H9 (cell line): Measurements from ENCODE around the gene FAM151A. TPM values are rescaled to one million over a fixed set of nuclear protein-coding genes. Genes with fewer than 3 reads are reported as not detected.

Source experiments
- DNase-seq: peaks from one replicate; pipeline ENCODE4 v3.0.0-alpha.2; 2017
- H2AFZ ChIP-seq: one replicate; pipeline ENCODE4 v1.6.1; 2013; ENCODE audit warnings: mild to moderate bottlenecking, low read length, control low read depth, moderate library complexity
- H2AK5ac ChIP-seq: 2 replicates; pipeline ENCODE4 v1.6.1; 2013; ENCODE audit warnings: low read length, control low read depth, mixed read lengths; ENCODE audit not compliant: insufficient read length
- H2BK120ac ChIP-seq: one replicate; pipeline ENCODE4 v1.6.1; 2013; ENCODE audit warnings: low read depth, mild to moderate bottlenecking, low read length, control low read depth, inconsistent platforms; ENCODE audit not compliant: poor library complexity, severe bottlenecking
- H2BK12ac ChIP-seq: 2 replicates; pipeline ENCODE4 v1.6.1; 2013; ENCODE audit warnings: low read length, control low read depth, mixed read lengths, low read depth; ENCODE audit not compliant: insufficient read length
- H2BK15ac ChIP-seq: 2 replicates; pipeline ENCODE4 v1.6.1; 2013; ENCODE audit warnings: low read depth, low read length, control low read depth
- H2BK20ac ChIP-seq: one replicate; pipeline ENCODE4 v1.6.1; 2013; ENCODE audit warnings: low read depth, mild to moderate bottlenecking, low read length, control low read depth, inconsistent platforms; ENCODE audit not compliant: poor library complexity, severe bottlenecking
- H2BK5ac ChIP-seq: 2 replicates; pipeline ENCODE4 v1.6.1; 2013; ENCODE audit warnings: low read length, control low read depth, mixed read lengths; ENCODE audit not compliant: insufficient read length
- H3K14ac ChIP-seq: 2 replicates; pipeline ENCODE4 v1.6.1; 2013; ENCODE audit warnings: low read length, control low read depth; ENCODE audit not compliant: insufficient read depth
- H3K18ac ChIP-seq: 2 replicates; pipeline ENCODE4 v1.6.1; 2013; ENCODE audit warnings: low read depth, mild to moderate bottlenecking, mixed read lengths, low read length, control low read depth; ENCODE audit not compliant: insufficient read length
- H3K23ac ChIP-seq: 2 replicates; pipeline ENCODE4 v1.6.1; 2013; ENCODE audit warnings: low read length, control low read depth, mixed read lengths, low read depth; ENCODE audit not compliant: insufficient read length
- H3K23me2 ChIP-seq: 2 replicates; pipeline ENCODE4 v1.6.1; 2013; ENCODE audit warnings: low read depth, mild to moderate bottlenecking, mixed read lengths, low read length, control low read depth; ENCODE audit not compliant: insufficient read length, poor library complexity, severe bottlenecking
- H3K27ac ChIP-seq: 2 replicates; pipeline ENCODE4 v1.5.1; 2013; ENCODE audit warnings: low read length, control low read depth, mixed read lengths, low read depth; ENCODE audit not compliant: insufficient read length
- H3K27me3 ChIP-seq: 2 replicates; pipeline ENCODE4 v1.6.1; 2013; ENCODE audit warnings: low read length, control low read depth, inconsistent platforms; ENCODE audit not compliant: insufficient read depth
- H3K4ac ChIP-seq: 2 replicates; pipeline ENCODE4 v1.6.1; 2013; ENCODE audit warnings: low read depth, mild to moderate bottlenecking, control low read depth, inconsistent platforms, low read length, moderate library complexity
- H3K4me1 ChIP-seq: 2 replicates; pipeline ENCODE4 v1.6.1; 2013; ENCODE audit warnings: low read length, control low read depth, inconsistent platforms; ENCODE audit not compliant: insufficient read depth
- H3K4me2 ChIP-seq: 2 replicates; pipeline ENCODE4 v1.6.1; 2013; ENCODE audit warnings: low read length, control low read depth, mixed read lengths; ENCODE audit not compliant: insufficient read length, insufficient read depth
- H3K56ac ChIP-seq: 2 replicates; pipeline ENCODE4 v1.6.1; 2013; ENCODE audit warnings: low read depth, mild to moderate bottlenecking, mixed read lengths, low read length, control low read depth; ENCODE audit not compliant: insufficient read length
- H3K79me1 ChIP-seq: 2 replicates; pipeline ENCODE4 v1.6.1; 2013; ENCODE audit warnings: low read depth, mild to moderate bottlenecking, moderate library complexity, low read length, control low read depth, inconsistent platforms; ENCODE audit not compliant: insufficient read depth, poor library complexity, severe bottlenecking
- H3K79me2 ChIP-seq: 2 replicates; pipeline ENCODE4 v1.6.1; 2013; ENCODE audit warnings: low read length, control low read depth, inconsistent platforms; ENCODE audit not compliant: insufficient read depth
- H3K9ac ChIP-seq: 2 replicates; pipeline ENCODE4 v1.6.1; 2013; ENCODE audit warnings: low read length, control low read depth, mixed read lengths; ENCODE audit not compliant: insufficient read length; ENCODE audit errors: extremely low read depth
- H3K9me3 ChIP-seq: one replicate; pipeline ENCODE4 v1.6.1; 2013; ENCODE audit warnings: low read depth, low read length, inconsistent platforms; ENCODE audit not compliant: control insufficient read depth
- H3T11ph ChIP-seq: one replicate; pipeline ENCODE4 v1.6.1; 2013; ENCODE audit warnings: mild to moderate bottlenecking, low read length, control low read depth, inconsistent platforms
- H4K20me1 ChIP-seq: one replicate; pipeline ENCODE4 v1.6.1; 2013; ENCODE audit not compliant: control insufficient read depth, insufficient read length, insufficient read depth
- H4K5ac ChIP-seq: 2 replicates; pipeline ENCODE4 v1.6.1; 2013; ENCODE audit warnings: low read depth, mild to moderate bottlenecking, mixed read lengths, low read length, control low read depth; ENCODE audit not compliant: insufficient read length
- H4K8ac ChIP-seq: replicated peaks from 2 replicates; pipeline ENCODE4 v1.6.1; 2013; ENCODE audit warnings: low read length, control low read depth, mixed read lengths, low read depth; ENCODE audit not compliant: insufficient read length
- H4K91ac ChIP-seq: 2 replicates; pipeline ENCODE4 v1.6.1; 2013; ENCODE audit warnings: low read depth, mild to moderate bottlenecking, moderate library complexity, mixed read lengths, low read length, control low read depth; ENCODE audit not compliant: insufficient read length
- H3K27ac Mint-ChIP-seq, 3 experiments: 2 replicates in 2 of 3; 3 replicates in 1 of 3; pipeline ENCODE4 v1.8.0; 2020 to 2021; ENCODE audit warnings: mixed read lengths in 3 of 3, mild to moderate bottlenecking in 1 of 3, moderate library complexity in 1 of 3
- H3K27me3 Mint-ChIP-seq: 2 replicates; pipeline ENCODE4 v1.8.0; 2021; ENCODE audit warnings: low read depth, mild to moderate bottlenecking, moderate library complexity, mixed read lengths
- H3K36me3 Mint-ChIP-seq, 3 experiments: 2 replicates in 2 of 3; 3 replicates in 1 of 3; pipeline ENCODE4 v1.8.0; 2020 to 2021; ENCODE audit warnings: low read depth in 3 of 3, mixed read lengths in 3 of 3; ENCODE audit not compliant: insufficient read depth in 1 of 3
- H3K4me1 Mint-ChIP-seq, 2 experiments: 2 replicates each; pipeline ENCODE4 v1.8.0; 2020; ENCODE audit warnings: mixed read lengths in 2 of 2
- H3K4me3 Mint-ChIP-seq, 2 experiments: 2 replicates in 1 of 2; 3 replicates in 1 of 2; pipeline ENCODE4 v1.8.0; 2020 to 2021; ENCODE audit warnings: mild to moderate bottlenecking in 2 of 2, mixed read lengths in 2 of 2, moderate library complexity in 1 of 2
- H3K9me3 Mint-ChIP-seq, 2 experiments: 2 replicates in 1 of 2; 3 replicates in 1 of 2; pipeline ENCODE4 v1.8.0; 2020; ENCODE audit warnings: mild to moderate bottlenecking in 2 of 2, mixed read lengths in 2 of 2, moderate library complexity in 1 of 2
- WGBS: extraction: QIAGEN DNeasy Blood & Tissue Kit; methylation state at CpG from one replicate; pipeline ENCODE4 v1.1.7; 2013; ENCODE audit warnings: missing lambda C conversion rate, low lambda C conversion rate, mixed read lengths; ENCODE audit not compliant: insufficient read length; ENCODE audit errors: extremely low coverage; 5-methylcytosine and 5-hydroxymethylcytosine counted together
- total RNA-seq: library from RNA; stranded (reverse); gene quantifications from 2 replicates; pipeline ENCODE4 v1.2.1, GENCODE V29; 2021
- TF ChIP-seq, protein P1 (sequence below): fragments of 200-600 bp; sonication (generic); conservative IDR thresholded peaks from 3 replicates; pipeline ENCODE4 v1.8.0; 2021; ENCODE audit warnings: antibody characterized with exemption, mild to moderate bottlenecking

FAM151A gene
- total RNA-seq, 1 experiment from 2014 or later: not detected

DNA sequence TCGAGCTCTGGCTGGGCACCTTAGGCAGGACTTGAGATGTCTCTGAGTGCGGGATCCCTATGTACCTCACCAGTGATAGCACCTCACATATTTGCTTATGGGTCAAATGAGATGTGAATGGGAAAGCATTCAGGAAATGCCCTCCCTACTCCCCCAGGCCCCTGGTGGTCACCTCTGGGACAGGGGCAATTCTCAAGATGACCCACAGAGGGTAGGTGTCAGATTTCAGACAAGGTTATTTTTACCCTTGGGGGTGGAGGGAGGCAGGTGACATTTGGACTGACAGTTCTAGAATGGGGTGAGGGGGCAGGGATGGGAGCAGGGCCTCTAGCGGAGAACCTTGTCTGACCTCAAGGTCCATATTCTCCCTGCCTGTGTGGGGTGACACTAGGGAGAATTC, 48.2 kb downstream of the FAM151A start:
- H4K91ac ChIP-seq: no peak overlapping the region
- no peak overlapping the region for H4K8ac ChIP-seq
- Mint-ChIP-seq H3K4me3 (no peak overlapping the region), H3K4me1 (peaks cover 52 to 60% of the 10 kb centered on the region in 2 experiments), H3K27ac (peak overlapping the region in 1 of 3 experiments; percentile 71; a peak in 2 of 7 replicates), H3K36me3 (no peaks in the 10 kb centered on the region), H3K9me3 (no peaks in the 10 kb centered on the region), H3K27me3 (no peaks in the 10 kb centered on the region)
- H2AK5ac ChIP-seq: no peak overlapping the region
- H3K23ac ChIP-seq: no peak overlapping the region
- H2BK5ac ChIP-seq: no peak overlapping the region
- TF ChIP-seq, protein P1, sequence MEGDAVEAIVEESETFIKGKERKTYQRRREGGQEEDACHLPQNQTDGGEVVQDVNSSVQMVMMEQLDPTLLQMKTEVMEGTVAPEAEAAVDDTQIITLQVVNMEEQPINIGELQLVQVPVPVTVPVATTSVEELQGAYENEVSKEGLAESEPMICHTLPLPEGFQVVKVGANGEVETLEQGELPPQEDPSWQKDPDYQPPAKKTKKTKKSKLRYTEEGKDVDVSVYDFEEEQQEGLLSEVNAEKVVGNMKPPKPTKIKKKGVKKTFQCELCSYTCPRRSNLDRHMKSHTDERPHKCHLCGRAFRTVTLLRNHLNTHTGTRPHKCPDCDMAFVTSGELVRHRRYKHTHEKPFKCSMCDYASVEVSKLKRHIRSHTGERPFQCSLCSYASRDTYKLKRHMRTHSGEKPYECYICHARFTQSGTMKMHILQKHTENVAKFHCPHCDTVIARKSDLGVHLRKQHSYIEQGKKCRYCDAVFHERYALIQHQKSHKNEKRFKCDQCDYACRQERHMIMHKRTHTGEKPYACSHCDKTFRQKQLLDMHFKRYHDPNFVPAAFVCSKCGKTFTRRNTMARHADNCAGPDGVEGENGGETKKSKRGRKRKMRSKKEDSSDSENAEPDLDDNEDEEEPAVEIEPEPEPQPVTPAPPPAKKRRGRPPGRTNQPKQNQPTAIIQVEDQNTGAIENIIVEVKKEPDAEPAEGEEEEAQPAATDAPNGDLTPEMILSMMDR: peak; percentile 59
- peaks cover 14% of the 10 kb centered on the region; the same call in 1 of the 2 replicates for H3K4me1 ChIP-seq
- no peaks in the 10 kb centered on the region for H3K23me2 ChIP-seq
- H3K79me2 ChIP-seq: no peaks in the 10 kb centered on the region
- no peak overlapping the region for H3K9ac ChIP-seq
- H3K79me1 ChIP-seq: no peaks in the 10 kb centered on the region
- H3K56ac ChIP-seq: no peak overlapping the region
- H2BK20ac ChIP-seq: no peak overlapping the region
- no peaks in the 10 kb centered on the region for H3K27me3 ChIP-seq
- H2AFZ ChIP-seq: no peak overlapping the region
- no peak overlapping the region for H2BK120ac ChIP-seq
- DNase-seq: no peak
- no peak overlapping the region for H3T11ph ChIP-seq
- H2BK15ac ChIP-seq: no peak overlapping the region
- H3K4me2 ChIP-seq: no peak overlapping the region
- no peak overlapping the region for H4K5ac ChIP-seq
- no peak overlapping the region for H3K4ac ChIP-seq
- H3K18ac ChIP-seq: no peak overlapping the region
- no peak overlapping the region for H3K27ac ChIP-seq
- H2BK12ac ChIP-seq: no peak overlapping the region
- H3K9me3 ChIP-seq: no peaks in the 10 kb centered on the region
- no peaks in the 10 kb centered on the region for H4K20me1 ChIP-seq
- no CpG with 5 or more reads among the region's 3 CpGs for WGBS
- no peak overlapping the region for H3K14ac ChIP-seq
